Esophagus muscularis mucosa (tissue), 4 donors: ENCODE measurements around the gene KLF18. TPM values are rescaled to one million over a fixed set of nuclear protein-coding genes. Genes with fewer than 3 reads are reported as not detected.

Experiments
- DNase-seq: peaks from one replicate; pipeline ENCODE4 v3.0.0-alpha.2; 2017; ENCODE audit errors: extremely low spot score
- H3K27ac ChIP-seq, 4 donors: fragments of 200-600 bp; sonication (generic); replicated peaks in 1 of 4; 1 replicate in 3 of 4; 2 replicates in 1 of 4; pipeline ENCODE4 v1.5.1; 2016 to 2019; ENCODE audit warnings: mild to moderate bottlenecking in 1 of 4
- H3K27me3 ChIP-seq, 4 donors: fragments of 200-600 bp; sonication (generic); one replicate each; pipeline versions ENCODE4 v1.5.1 to v1.6.0; 2016 to 2019
- H3K36me3 ChIP-seq, 4 donors: fragments of 200-600 bp; sonication (generic); one replicate each; pipeline ENCODE4 v1.5.1; 2016 to 2019
- H3K4me1 ChIP-seq, 4 donors: fragments of 200-600 bp; sonication (generic); one replicate each; pipeline ENCODE4 v1.5.1; 2016 to 2019
- H3K4me3 ChIP-seq, 4 donors: fragments of 200-600 bp; sonication (generic); 1 replicate in 2 of 4; 2 replicates in 2 of 4; pipeline ENCODE4 v1.5.1; 2016 to 2019; ENCODE audit warnings: mild to moderate bottlenecking in 4 of 4, moderate library complexity in 1 of 4
- H3K9me3 ChIP-seq, 4 donors: fragments of 200-600 bp; sonication (generic); 1 replicate in 3 of 4; 2 replicates in 1 of 4; pipeline ENCODE4 v1.5.1; 2016 to 2019
- EP300 ChIP-seq: sonication (generic); formaldehyde crosslinking; IDR thresholded peaks from one replicate; pipeline ENCODE4 v1.6.1; 2017; ENCODE audit warnings: antibody characterized with exemption
- POLR2A ChIP-seq: fragments of 450-650 bp; IDR thresholded peaks from one replicate; pipeline ENCODE4 v1.6.1; 2017; ENCODE audit warnings: antibody characterized with exemption, moderate library complexity, mild to moderate bottlenecking, low read depth
- POLR2AphosphoS5 ChIP-seq, 2 donors: sonication (generic); formaldehyde crosslinking; IDR thresholded peaks; one replicate each; pipeline ENCODE4 v1.6.1; 2017; ENCODE audit warnings: antibody characterized with exemption in 2 of 2
- WGBS: methylation state at CpG from one replicate; pipeline ENCODE4 v1.1.5; 2018; 5-methylcytosine and 5-hydroxymethylcytosine counted together
- intact Hi-C: fragments of 100-400 bp; cut with DNase I; formaldehyde crosslinking; loops from one replicate; pipeline ENCODE4 v1.15.1; 2023
- small RNA-seq, 3 donors: library from RNA; depleted of rRNA; stranded (forward); fragments of <200 nt; gene quantifications; one replicate each; pipeline ENCODE3, GENCODE V24; 2016
- total RNA-seq, 4 donors: library from RNA; depleted of rRNA; stranded (reverse); fragments of >200 nt; gene quantifications; one replicate each; pipeline versions ENCODE4 v1.1.0 to v1.2.1, GENCODE V29; 2016
- TF ChIP-seq, protein P1 (sequence below), 3 experiments: fragments of 200-600 bp in 2 of 3; fragments of 450-650 bp in 1 of 3; sonication (generic) in 2 of 3; IDR thresholded peaks; one replicate each; pipeline ENCODE4 v1.5.1; 2017 to 2019; ENCODE audit warnings: antibody characterized with exemption in 3 of 3, mild to moderate bottlenecking in 2 of 3, moderate library complexity in 1 of 3

The KLF18 gene
- total RNA-seq, 4 donors from 2014 or later = not detected

DNA sequence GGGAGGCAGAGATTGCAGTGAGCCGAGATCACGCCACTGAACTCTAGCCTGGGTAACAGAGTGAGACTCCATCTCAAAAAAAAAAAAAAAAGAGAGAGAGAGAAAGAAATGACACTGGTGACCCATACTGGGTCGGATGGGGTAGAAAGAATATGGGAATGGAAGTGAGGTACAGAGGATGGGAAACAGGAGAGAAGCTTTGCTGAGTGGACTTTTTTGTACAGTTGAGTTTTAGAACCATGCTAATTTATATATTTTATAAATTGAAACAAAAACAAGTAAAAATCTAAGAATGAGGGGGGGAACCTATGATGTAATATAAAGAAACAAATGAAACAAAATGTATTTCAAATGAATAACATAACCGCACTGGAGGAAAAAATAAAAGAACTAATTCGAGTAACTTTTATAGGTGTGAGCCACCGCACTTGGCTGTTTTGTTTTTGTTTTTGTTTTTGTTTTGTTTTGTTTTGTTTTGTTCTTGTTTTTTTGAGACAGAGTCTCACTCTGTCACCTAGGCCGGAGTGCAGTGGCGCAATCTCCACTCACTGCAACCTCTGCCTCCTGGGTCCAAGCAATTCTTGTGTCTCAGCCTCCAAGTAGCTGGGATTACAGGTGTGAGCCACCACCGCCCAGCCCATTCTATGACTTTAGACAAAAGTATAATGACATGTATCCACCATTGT, 41.1 kb downstream of the KLF18 start:
- TF ChIP-seq, protein P1, sequence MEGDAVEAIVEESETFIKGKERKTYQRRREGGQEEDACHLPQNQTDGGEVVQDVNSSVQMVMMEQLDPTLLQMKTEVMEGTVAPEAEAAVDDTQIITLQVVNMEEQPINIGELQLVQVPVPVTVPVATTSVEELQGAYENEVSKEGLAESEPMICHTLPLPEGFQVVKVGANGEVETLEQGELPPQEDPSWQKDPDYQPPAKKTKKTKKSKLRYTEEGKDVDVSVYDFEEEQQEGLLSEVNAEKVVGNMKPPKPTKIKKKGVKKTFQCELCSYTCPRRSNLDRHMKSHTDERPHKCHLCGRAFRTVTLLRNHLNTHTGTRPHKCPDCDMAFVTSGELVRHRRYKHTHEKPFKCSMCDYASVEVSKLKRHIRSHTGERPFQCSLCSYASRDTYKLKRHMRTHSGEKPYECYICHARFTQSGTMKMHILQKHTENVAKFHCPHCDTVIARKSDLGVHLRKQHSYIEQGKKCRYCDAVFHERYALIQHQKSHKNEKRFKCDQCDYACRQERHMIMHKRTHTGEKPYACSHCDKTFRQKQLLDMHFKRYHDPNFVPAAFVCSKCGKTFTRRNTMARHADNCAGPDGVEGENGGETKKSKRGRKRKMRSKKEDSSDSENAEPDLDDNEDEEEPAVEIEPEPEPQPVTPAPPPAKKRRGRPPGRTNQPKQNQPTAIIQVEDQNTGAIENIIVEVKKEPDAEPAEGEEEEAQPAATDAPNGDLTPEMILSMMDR (IDR thresholded peaks at IDR 0.05) = no peak
- no peak overlapping the region for H3K27ac ChIP-seq
- 93% methylated on average over 9 of the region's 9 CpGs for WGBS

DNA sequence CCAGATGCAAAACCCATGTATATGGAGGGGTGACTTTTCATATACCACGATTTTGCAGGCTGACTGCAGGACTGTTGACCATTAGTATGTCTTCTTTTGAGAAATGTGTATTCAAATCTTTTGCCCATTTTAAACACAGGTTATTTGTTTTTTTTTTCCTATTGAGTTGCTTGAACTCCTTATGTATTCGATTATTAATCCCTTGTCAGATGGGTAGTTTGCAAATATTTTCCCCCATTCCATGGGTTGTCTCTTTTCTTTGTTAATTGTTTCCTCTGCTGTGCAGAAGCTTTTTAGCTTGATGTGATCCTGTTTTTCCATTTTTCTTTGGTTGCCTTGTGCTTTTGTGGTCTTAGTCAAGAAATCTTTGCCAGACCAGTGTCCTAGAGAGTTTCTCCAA, 47.4 kb downstream of the KLF18 start:
- intact Hi-C loops = no loop called here
- Histone ChIP-seq H3K9me3 (peaks cover 0 to 7% (median 2%) of the 10 kb centered on the region in 4 donors), H3K36me3 (no peaks in the 10 kb centered on the region), H3K4me3 (no peak overlapping the region), H3K4me1 (peaks cover 0 to 9% (median 2%) of the 10 kb centered on the region in 4 donors), H3K27ac (no peak overlapping the region), H3K27me3 (no peaks in the 10 kb centered on the region)
- no peak for DNase-seq
- WGBS = 93% methylated on average over 2 of the region's 2 CpGs
- TF ChIP-seq, protein P1 (IDR thresholded peaks at IDR 0.05) = no peak
- no peak for TF ChIP-seq EP300
- no peak for TF ChIP-seq POLR2AphosphoS5 (IDR thresholded peaks at IDR 0.05)

More for the DNA sequence above, 41.1 kb downstream of the KLF18 start:
- intact Hi-C loops = no loop called here
- Histone ChIP-seq H3K4me1 (no peaks in the 10 kb centered on the region), H3K36me3 (no peaks in the 10 kb centered on the region), H3K27me3 (no peaks in the 10 kb centered on the region), H3K4me3 (no peak overlapping the region), H3K9me3 (no peaks in the 10 kb centered on the region)
- DNase-seq = no peak

DNA sequence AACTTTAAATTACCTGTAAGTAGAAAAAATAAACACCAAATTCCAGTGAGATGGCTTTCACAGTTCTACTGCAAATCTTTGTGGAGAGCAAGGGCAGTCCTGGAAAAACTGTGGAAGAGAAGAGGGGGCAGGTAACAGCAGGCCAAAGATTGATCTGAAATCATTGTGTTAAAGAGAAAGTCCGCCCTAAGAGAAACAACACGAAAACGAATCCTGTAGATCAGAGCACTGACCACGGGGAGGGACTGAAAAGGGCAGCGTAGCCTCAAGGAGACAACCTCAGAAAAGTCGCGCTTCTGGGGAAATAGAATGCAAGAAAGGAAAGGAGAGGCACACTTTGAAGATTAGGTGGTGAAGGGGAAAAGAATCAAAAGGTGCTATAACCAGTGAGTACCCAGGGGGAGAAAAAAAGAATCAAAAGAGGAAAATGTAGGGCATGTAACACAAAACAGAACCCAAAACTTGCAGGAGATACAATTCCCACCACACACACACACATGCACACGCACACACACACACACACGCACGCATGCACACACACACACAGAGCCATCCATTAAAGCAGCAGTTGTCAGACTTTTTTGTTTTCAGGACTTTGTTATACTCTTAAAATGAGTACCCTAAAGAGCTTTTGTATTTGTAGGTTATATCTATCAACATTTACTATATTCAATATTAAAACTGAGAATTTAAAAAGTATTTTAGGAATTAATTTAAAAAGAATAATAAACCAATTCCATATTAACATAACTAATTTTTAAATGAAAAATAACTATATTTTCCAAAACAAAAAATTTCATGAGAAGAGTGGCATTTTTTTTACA, 50.8 kb downstream of the KLF18 start:
- DNase-seq = no peak
- Histone ChIP-seq H3K27me3 (no peaks in the 10 kb centered on the region), H3K4me1 (peaks cover 0 to 17% (median 2%) of the 10 kb centered on the region in 4 donors), H3K9me3 (peaks cover 0 to 7% (median 2%) of the 10 kb centered on the region in 4 donors), H3K4me3 (no peak overlapping the region), H3K27ac (no peak overlapping the region), H3K36me3 (no peaks in the 10 kb centered on the region)
- TF ChIP-seq, protein P1 (IDR thresholded peaks at IDR 0.05) = no peak
- no peak for TF ChIP-seq POLR2AphosphoS5 (IDR thresholded peaks at IDR 0.05)
- no peak for TF ChIP-seq EP300
- TF ChIP-seq POLR2A = no peak
- intact Hi-C loops = no loop called here
- WGBS = 68% methylated on average over 10 of the region's 10 CpGs

DNA sequence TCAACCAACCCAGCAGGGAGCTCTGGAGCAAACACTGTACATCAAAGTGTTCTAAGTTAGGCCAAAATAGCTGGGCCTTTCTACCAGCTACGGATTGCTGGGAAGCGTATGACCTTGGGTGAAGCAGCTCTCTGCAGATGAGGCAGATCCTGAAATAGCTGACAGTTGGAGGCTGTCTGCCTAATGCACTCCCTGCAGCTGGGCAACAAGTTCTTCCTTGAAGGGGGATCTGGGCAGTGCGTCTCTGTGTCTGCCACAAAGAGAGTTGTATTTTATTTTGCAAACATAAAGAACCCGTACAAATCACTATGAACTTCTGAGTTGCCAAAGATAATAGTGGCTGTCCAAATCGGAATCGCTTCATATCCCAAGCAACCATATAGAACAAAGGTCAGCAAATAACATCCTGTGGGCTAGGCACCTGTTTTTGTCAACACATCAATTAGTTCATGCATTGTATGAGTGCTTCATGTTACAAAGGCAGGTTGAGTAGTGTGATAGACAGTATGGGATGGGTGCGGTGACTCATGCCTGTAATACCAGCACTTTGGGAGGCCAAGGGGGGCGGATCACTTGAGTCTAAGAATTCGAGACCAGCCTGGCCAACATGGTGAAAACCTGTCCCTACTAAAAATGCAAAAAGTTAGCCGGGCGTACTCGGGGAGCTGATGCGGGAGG, 51.9 kb downstream of the KLF18 start:
- Histone ChIP-seq H3K27ac (peak overlapping the region in 1 of 4 donors; percentile 45), H3K27me3 (no peaks in the 10 kb centered on the region), H3K9me3 (peaks cover 0 to 3% (median 1%) of the 10 kb centered on the region in 4 donors), H3K36me3 (no peaks in the 10 kb centered on the region), H3K4me3 (no peak overlapping the region), H3K4me1 (peaks cover 0 to 17% (median 2%) of the 10 kb centered on the region in 4 donors)
- no peak for DNase-seq
- no peak for TF ChIP-seq POLR2A
- intact Hi-C loops = no loop called here
- WGBS = 67% methylated on average over 13 of the region's 13 CpGs

Small RNAs within 50 kb of the gene (small RNA-seq; reads per million reads assigned to genes)
- gene AL035417.1 (0 reads per million in 3 donors), gene OOSP1P1 (0 reads per million in 3 donors), gene RF00019 (0 reads per million in 3 donors), gene RN7SL479P (0 reads per million in 3 donors)

Other genes with a start within 250 kb of the KLF18 start
- 1 to 10 TPM in 1 of 4 donors, under 1 TPM in 2, not detected in 1; 0.39 to 1.1 (median 0.42) TPM for gene ARTN, start 207.8 kb downstream of the KLF18 start, total RNA-seq
- gene IPO13, start 194.7 kb downstream of the KLF18 start, total RNA-seq = 10 to 100 TPM; 24.5 to 39.9 (median 29.1) TPM
- gene DPH2, start 171.6 kb downstream of the KLF18 start, total RNA-seq = 10 to 100 TPM; 13.7 to 29.2 (median 19.2) TPM
- 100 to 1,000 TPM in 1 of 4 donors, 10 to 100 TPM in 3; 68.1 to 122 (median 98.2) TPM for gene ATP6V0B, start 166.7 kb downstream of the KLF18 start, total RNA-seq
- 10 to 100 TPM; 45.3 to 94.5 (median 77.5) TPM for gene B4GALT2, start 162.4 kb downstream of the KLF18 start, total RNA-seq
- 1 to 10 TPM; 6.2 to 7.3 (median 6.7) TPM for gene CCDC24, start 150.0 kb downstream of the KLF18 start, total RNA-seq
- gene SLC6A9, start 110.2 kb downstream of the KLF18 start, total RNA-seq = 10 to 100 TPM in 2 of 4 donors, 1 to 10 TPM in 2; 5.2 to 17.9 (median 7.8) TPM
- 1 to 10 TPM in 2 of 4 donors, under 1 TPM in 2; 0.42 to 2.0 (median 1.1) TPM for gene KLF17, start 22.8 kb downstream of the KLF18 start, total RNA-seq
- 10 to 100 TPM; 24.0 to 34.6 (median 30.4) TPM for gene DMAP1, start 71.8 kb upstream of the KLF18 start, total RNA-seq
- 10 to 100 TPM; 40.4 to 56.6 (median 47.0) TPM for gene ERI3, start 213.6 kb upstream of the KLF18 start, total RNA-seq